HS-27A (cell line): ENCODE data around the gene HNRNPA1L2.
"Not testable (repeated sequence)": the region's sequence is repeated elsewhere in the genome, so short reads cannot be mapped to it uniquely, and the experiment has no call there.

ENCODE experiments used
- DNase-seq: peaks from one replicate; pipeline ENCODE4 v3.0.0-alpha.2; 2012; ENCODE audit warnings: low read depth, missing footprints

HNRNPA1L2 gene

DNA sequence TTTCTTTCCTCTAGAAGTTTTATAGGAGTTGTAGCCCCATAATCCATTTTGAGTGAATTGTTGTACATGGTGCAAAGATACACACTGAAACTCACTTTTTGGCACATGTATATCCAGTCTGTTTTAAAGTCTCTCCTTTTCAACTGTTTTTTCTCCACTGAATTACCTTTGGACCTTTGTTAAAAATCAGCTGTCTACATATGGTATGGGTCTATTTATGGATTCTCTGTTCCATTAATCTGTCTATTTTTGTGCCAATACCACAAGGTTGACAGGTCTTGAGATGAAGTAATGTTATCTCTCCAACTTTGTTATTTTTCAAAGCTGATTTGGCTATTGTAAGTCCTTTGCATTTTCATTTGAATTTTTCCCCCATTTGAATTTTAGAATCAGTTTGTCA, 4.7 kb downstream of the HNRNPA1L2 start:
- no peak for DNase-seq

- no peak for DNase-seq
These were observed 8.5 kb downstream of the HNRNPA1L2 start for GRCh38 chr13:52650731-52651130.

GRCh38 chr13:52651897-52652195, 9.6 kb downstream of the HNRNPA1L2 start:
- no peak for DNase-seq

GRCh38 chr13:52652196-52652979, 10.2 kb downstream of the HNRNPA1L2 start, which contains the start of gene SUGT1:
SUGT1 (plus strand) TSS chr13:52652836; CDS start chr13:52652921, 85 bp downstream.
- peak; percentile 79 for DNase-seq

DNA sequence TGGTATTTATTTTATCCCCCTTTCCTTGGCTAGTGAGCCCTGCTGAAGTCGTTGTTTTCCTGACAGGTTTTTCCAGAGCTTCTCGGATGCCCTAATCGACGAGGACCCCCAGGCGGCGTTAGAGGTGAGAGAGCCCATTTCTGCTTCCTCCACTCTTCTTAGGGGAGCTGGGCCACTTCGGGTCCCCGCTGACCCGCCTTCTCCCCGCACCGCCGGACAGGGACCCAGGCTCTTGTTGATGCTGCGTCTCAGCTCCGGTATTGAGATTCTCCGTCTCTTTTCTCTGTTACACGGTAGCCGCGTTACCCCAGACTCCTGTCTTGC, 10.7 kb downstream of the HNRNPA1L2 start:
- no peak for DNase-seq

- DNase-seq = no peak
These were observed 17.1 kb downstream of the HNRNPA1L2 start for GRCh38 chr13:52659340-52659739.

DNA sequence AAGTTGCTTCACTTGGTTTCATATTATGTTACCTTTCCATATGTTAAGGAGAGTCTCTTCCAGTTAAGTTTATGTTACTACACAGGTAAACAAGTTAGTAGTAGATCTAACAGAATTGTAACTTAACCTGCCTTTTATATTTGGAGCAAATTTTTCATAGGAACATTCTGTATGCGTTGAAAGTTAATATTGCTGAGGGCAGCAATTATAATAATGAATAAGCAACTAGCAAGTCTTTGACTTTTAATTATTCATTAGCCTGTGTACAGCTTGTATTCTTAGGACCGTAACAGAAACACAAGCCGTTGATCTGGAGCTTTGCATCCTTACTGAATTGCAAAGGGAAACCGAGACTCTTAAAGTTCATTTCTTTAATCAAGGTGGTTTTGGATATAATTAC, 22.0 kb downstream of the HNRNPA1L2 start:
- DNase-seq = no peak

GRCh38 chr13:52665325-52665724, 23.1 kb downstream of the HNRNPA1L2 start:
- no peak for DNase-seq

DNA sequence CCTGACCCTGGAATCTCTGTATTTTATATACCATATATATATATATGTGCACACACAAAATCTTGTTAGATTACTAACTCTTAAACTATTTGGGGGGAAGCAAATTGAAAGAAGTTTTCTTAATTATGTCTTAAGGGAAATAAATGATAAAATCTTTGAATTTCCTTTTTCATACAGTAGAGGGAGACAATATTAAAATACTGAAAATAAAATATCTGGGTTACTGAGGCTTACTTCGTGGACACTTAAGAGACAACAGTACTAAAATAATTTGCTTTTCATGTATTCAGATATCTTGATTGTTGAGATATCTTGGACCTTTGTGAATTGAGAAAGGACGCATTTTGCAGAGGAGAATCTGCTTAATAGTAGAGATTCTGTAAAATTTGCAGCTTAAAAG, 27.4 kb downstream of the HNRNPA1L2 start:
- DNase-seq = no peak

DNA sequence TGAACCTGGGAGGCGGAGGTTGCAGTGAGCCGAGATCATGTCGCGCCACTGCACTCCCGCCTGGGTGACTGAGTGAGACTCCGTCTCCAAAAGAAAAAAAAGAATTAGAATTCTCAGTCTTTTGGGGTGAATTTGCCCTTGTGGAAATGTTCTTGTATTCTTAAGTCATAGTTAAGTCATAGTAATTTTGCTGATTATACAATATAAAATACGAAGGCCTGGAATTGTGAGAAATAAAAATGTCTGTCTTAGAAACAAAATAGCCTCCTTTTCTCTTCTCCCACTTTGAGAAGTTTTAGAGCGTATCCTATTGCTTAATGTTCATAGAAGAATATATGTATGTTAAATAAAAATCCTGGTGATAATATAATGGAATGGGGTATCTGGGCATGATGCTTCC, 28.5 kb downstream of the HNRNPA1L2 start:
- no peak for DNase-seq

DNA sequence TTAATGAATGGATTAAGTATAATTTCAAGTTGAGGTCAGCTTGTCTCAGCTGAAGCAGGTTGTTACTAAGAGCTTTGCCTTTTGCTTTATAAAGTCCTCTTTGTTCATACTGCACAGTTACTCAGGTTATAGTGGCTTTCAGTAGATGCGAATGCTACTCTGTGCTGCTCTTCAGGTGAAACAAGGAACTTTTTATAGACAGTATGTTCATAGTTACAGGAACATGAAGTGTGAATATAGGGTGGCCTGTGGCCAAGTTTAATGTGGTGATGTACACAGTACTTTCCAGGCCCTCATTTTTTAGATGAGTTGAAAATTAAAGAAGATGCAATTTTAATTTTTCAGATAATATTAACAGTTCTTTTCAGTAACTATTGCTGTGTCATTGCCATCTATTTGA, 31.2 kb downstream of the HNRNPA1L2 start:
- no peak for DNase-seq

GRCh38 chr13:52677823-52678222, 35.6 kb downstream of the HNRNPA1L2 start:
- DNase-seq = no peak

DNA sequence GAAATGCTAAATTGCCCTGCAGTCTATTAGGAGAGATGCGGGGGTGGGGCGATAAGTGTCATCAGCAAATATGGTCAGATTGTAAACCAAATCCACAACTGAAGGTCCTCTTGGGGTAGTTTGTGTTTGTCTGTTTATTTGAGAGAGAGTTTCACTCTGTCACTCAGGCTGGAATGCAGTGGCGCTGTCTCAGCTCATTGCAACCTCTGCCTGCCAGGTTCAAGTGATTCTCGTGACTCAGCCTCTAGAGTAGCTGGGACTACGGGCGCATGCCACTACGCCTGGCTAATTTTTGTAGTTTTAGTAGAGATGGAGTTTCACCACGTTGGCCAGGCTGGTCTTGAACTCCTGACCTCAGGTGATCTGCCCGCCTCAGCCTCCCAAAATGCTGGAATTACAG, 43.6 kb downstream of the HNRNPA1L2 start:
- not testable (repeated sequence) for DNase-seq

DNA sequence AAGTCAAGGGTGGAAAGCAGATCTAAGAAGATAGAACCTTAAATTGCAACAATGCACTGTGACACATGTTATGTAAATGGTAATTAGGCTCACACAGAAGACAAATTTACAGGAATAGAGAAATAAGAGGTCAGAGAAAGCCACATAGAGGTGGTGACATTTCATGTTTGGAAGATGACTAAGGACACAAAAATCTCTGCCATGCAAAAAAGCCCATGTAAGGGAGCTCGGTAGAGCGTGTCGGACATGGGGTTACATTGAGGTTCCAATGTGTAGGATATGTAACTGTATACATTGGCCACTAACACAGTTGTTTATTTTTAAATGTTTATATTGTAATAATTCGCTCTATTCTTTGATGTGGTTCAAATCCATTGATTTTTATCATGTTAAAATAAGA, 44.1 kb downstream of the HNRNPA1L2 start:
- DNase-seq = peak; percentile 7
